ENCODE results near the gene FSTL4. TPM values are rescaled to one million over a fixed set of nuclear protein-coding genes. Genes with fewer than 3 reads are reported as not detected.
A peak's percentile ranks its signal among the peaks of the same experiment; 100 is the strongest.

FSTL4 gene
- total and polyA plus RNA-seq, 2 of the 13 experiments (the other 11 are each of a cell fraction or from before 2014, with no cell fraction given) = 2.1 to 3.0 TPM

GRCh38 chr5:133251296-133252132, 360.8 kb downstream of the FSTL4 start (continued):
- TF ChIP-seq MAZ (IDR thresholded peaks at IDR 0.05; ENCODE audit: borderline replicate concordance, low read depth, low read length) = 0 out of 2 replicates have a peak, but pooled peaks have one; percentile 12
- TF ChIP-seq MAZ (CRISPR knock-in tag; IDR thresholded peaks at IDR 0.05; ENCODE audit: low read depth) = no peak
- TF ChIP-seq ZNF557 (CRISPR knock-in tag; IDR thresholded peaks at IDR 0.05) = 0 out of 2 replicates have a peak, but pooled peaks have one; percentile 24
- peak; percentile 57; the same call in 1 of the 2 replicates for TF ChIP-seq ZFY (CRISPR knock-in tag; IDR thresholded peaks at IDR 0.05)
- TF ChIP-seq ZNF713 (CRISPR knock-in tag; IDR thresholded peaks at IDR 0.05) = no peak
- TF ChIP-seq SKI (IDR thresholded peaks at IDR 0.05; ENCODE audit: partially characterized antibody) = peak; percentile 31
- no peak for TF ChIP-seq NKX3-1 (CRISPR knock-in tag; IDR thresholded peaks at IDR 0.05)
- peak; percentile 43; the same call in 1 of the 2 replicates for TF ChIP-seq ZNF263 (CRISPR knock-in tag; IDR thresholded peaks at IDR 0.05)
- TF ChIP-seq ISL2 (CRISPR knock-in tag; IDR thresholded peaks at IDR 0.05) = no peak
- TF ChIP-seq ZNF790 (CRISPR knock-in tag; IDR thresholded peaks at IDR 0.05; ENCODE audit: borderline replicate concordance) = no peak
- TF ChIP-seq ZNF292 (CRISPR knock-in tag; IDR thresholded peaks at IDR 0.05; ENCODE audit: borderline replicate concordance, low read depth) = peak; percentile 66; the same call in 1 of the 2 replicates
- 0 out of 2 replicates have a peak, but pooled peaks have one; percentile 11 for TF ChIP-seq RXRA (CRISPR knock-in tag; IDR thresholded peaks at IDR 0.05)
- 0 out of 2 replicates have a peak, but pooled peaks have one; percentile 26 for TF ChIP-seq TMF1 (CRISPR knock-in tag; IDR thresholded peaks at IDR 0.05; ENCODE audit: low read depth)
- peak; percentile 50; the same call in 1 of the 2 replicates for TF ChIP-seq RARA (CRISPR knock-in tag; IDR thresholded peaks at IDR 0.05)
- no peak for TF ChIP-seq PBX2 (CRISPR knock-in tag; IDR thresholded peaks at IDR 0.05)
- peak; percentile 97 for TF ChIP-seq ZNF441 (CRISPR knock-in tag; IDR thresholded peaks at IDR 0.05; ENCODE audit: borderline replicate concordance)
- peak; percentile 61 for TF ChIP-seq ZNF501 (CRISPR knock-in tag; IDR thresholded peaks at IDR 0.05)
- TF ChIP-seq ZNF687 (CRISPR knock-in tag; IDR thresholded peaks at IDR 0.05) = peak; percentile 79
- no peak for TF ChIP-seq ZNF597 (CRISPR knock-in tag; IDR thresholded peaks at IDR 0.05)
- TF ChIP-seq ASH2L (IDR thresholded peaks at IDR 0.05; ENCODE audit: insufficient read length, low read depth, low read length) = peak; percentile 41
- 0 out of 2 replicates have a peak, but pooled peaks have one; percentile 30 for TF ChIP-seq KLF13 (CRISPR knock-in tag; IDR thresholded peaks at IDR 0.05)

Measured in HepG2 (cell line).